HepG2 (cell line): ENCODE data around the gene NOS1AP. TPM values are rescaled to one million over a fixed set of nuclear protein-coding genes. Genes with fewer than 3 reads are reported as not detected.
A peak's percentile ranks its signal among the peaks of the same experiment; 100 is the strongest.

Experiments used
- ARID3A ChIP-seq: IDR thresholded peaks from 2 replicates; pipeline ENCODE4 v1.6.1; 2012; ENCODE audit warnings: low read depth, low read length, improper control_type of control experiment
- DDIT3 ChIP-seq: sonication (generic); formaldehyde crosslinking; IDR thresholded peaks from 2 replicates; pipeline ENCODE4 v1.4.0; 2020; ENCODE audit warnings: mild to moderate bottlenecking, missing genetic modification reagents
- HHEX ChIP-seq: IDR thresholded peaks from 2 replicates; pipeline ENCODE4 v1.6.1; 2016; ENCODE audit warnings: control low read depth
- IRX3 ChIP-seq: sonication (generic); formaldehyde crosslinking; IDR thresholded peaks from 2 replicates; pipeline ENCODE4 v1.8.1; 2023; ENCODE audit warnings: mild to moderate bottlenecking, low read depth, missing genetic modification reagents, borderline replicate concordance
- JARID2 ChIP-seq: sonication (generic); formaldehyde crosslinking; IDR thresholded peaks from 2 replicates; pipeline ENCODE4 v1.8.1; 2023; ENCODE audit warnings: missing genetic modification reagents, inconsistent platforms; ENCODE audit not compliant: insufficient replicate concordance
- KMT2B ChIP-seq: IDR thresholded peaks from 2 replicates; pipeline ENCODE4 v1.6.1; 2016; ENCODE audit warnings: missing genetic modification reagents, missing compliant biosample characterization
- MAFK ChIP-seq, 2 experiments: IDR thresholded peaks in 1 of 2; conservative IDR thresholded peaks in 1 of 2; 2 replicates each; pipeline ENCODE4 v1.6.1; 2011; ENCODE audit warnings: improper control_type of control experiment in 2 of 2, low read length in 2 of 2
- NFATC3 ChIP-seq: sonication (generic); formaldehyde crosslinking; IDR thresholded peaks from 2 replicates; pipeline ENCODE4 v1.5.1; 2020; ENCODE audit warnings: mild to moderate bottlenecking, missing genetic modification reagents
- REST ChIP-seq, 2 experiments: IDR thresholded peaks; 2 replicates each; pipeline ENCODE4 v1.6.1; 2011 to 2012; ENCODE audit warnings: low read length in 2 of 2, borderline replicate concordance in 1 of 2, low read depth in 1 of 2, mild to moderate bottlenecking in 1 of 2, moderate library complexity in 1 of 2
- RFX3 ChIP-seq: IDR thresholded peaks from 2 replicates; pipeline ENCODE4 v1.6.1; 2016; ENCODE audit warnings: missing biosample characterization, missing genetic modification reagents
- SIN3A ChIP-seq: IDR thresholded peaks from 2 replicates; pipeline ENCODE4 v1.6.1; 2011; ENCODE audit warnings: low read depth, mild to moderate bottlenecking, control low read depth, low read length, borderline replicate concordance
- TAF15 ChIP-seq: fragments of 200-400 bp; formaldehyde crosslinking; IDR thresholded peaks from one replicate; pipeline ENCODE4 v1.6.1; 2018; ENCODE audit warnings: mild to moderate bottlenecking, low read depth, low read length; ENCODE audit not compliant: poor library complexity, severe bottlenecking
- ZMYM3 ChIP-seq: sonication (generic); formaldehyde crosslinking; IDR thresholded peaks from 2 replicates; pipeline ENCODE4 v1.5.1; 2020; ENCODE audit warnings: mild to moderate bottlenecking, missing genetic modification reagents
- ZNF703 ChIP-seq: sonication (generic); formaldehyde crosslinking; IDR thresholded peaks from 2 replicates; pipeline ENCODE4 v1.5.1; 2020; ENCODE audit warnings: missing genetic modification reagents, mild to moderate bottlenecking, moderate library complexity, borderline replicate concordance
- polyA plus RNA-seq, 8 experiments: library from polyadenylated mRNA; depleted of rRNA in 3 of 8; stranded (reverse) in 7 of 8; unstranded in 1 of 8; fragments of >200 nt; fragmentation: Illumina TruSeq in 4 of 8; extraction: Trizol in 4 of 8; gene quantifications; 2 replicates each; pipeline versions ENCODE4 v1.2.1 to v1.2.3, GENCODE V29; 2011 to 2016; ENCODE audit warnings: low read depth in 4 of 8, missing spikeins in 1 of 8, mixed read lengths in 1 of 8; ENCODE audit not compliant: insufficient read depth in 1 of 8
- total RNA-seq, 5 experiments: library from RNA; depleted of rRNA; stranded (reverse); fragments of >200 nt; fragmentation: Illumina TruSeq; extraction: Trizol; gene quantifications; 2 replicates each; pipeline ENCODE4 v1.2.3, GENCODE V29; 2016; ENCODE audit warnings: low read depth in 1 of 5
- TF ChIP-seq, protein P1 (sequence below): sonication (generic); formaldehyde crosslinking; conservative IDR thresholded peaks from 2 replicates; pipeline ENCODE4 v1.4.0; 2020; ENCODE audit warnings: mild to moderate bottlenecking, missing genetic modification reagents, moderate library complexity
- TF ChIP-seq, protein P2 (sequence below): sonication (generic); formaldehyde crosslinking; IDR thresholded peaks from 2 replicates; pipeline ENCODE4 v1.4.0; 2020; ENCODE audit warnings: missing genetic modification reagents, borderline replicate concordance

NOS1AP gene
- total and polyA plus RNA-seq, 2 of the 13 experiments (the other 11 are each of a cell fraction or from before 2014, with no cell fraction given): 2.0 to 3.3 TPM

DNA sequence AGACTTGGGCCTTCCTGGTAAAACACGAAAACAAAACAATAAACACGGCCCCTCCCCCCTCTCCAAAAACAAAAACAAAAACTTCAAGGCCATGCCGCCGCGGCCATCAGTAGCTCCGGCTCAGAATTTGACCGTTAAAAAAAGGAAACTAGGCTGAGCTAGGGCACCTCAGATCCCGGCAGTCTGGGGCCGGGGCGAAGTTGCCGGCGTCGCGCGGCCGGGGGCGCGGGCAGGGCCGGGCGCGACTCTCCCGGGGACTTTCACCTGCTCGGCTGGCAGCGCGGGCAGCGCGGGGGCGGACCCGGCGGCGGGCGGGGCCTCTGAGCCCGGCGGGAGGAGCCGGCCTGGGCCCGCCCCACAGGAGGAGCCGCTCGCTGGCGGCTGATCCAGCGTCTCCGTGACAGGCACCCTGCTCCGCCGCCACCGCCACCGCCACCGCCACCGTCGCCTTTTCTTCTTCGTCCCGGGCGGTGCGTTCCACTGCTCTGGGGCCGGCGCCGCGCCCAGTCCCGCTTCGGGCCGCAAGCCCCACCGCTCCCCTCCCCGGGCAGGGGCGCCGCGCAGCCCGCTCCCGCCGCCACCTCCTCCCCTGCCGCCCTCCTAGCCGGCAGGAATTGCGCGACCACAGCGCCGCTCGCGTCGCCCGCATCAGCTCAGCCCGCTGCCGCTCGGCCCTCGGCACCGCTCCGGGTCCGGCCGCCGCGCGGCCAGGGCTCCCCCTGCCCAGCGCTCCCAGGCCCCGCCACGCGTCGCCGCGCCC lies at the start of gene NOS1AP (continued):
- TF ChIP-seq, protein P1, sequence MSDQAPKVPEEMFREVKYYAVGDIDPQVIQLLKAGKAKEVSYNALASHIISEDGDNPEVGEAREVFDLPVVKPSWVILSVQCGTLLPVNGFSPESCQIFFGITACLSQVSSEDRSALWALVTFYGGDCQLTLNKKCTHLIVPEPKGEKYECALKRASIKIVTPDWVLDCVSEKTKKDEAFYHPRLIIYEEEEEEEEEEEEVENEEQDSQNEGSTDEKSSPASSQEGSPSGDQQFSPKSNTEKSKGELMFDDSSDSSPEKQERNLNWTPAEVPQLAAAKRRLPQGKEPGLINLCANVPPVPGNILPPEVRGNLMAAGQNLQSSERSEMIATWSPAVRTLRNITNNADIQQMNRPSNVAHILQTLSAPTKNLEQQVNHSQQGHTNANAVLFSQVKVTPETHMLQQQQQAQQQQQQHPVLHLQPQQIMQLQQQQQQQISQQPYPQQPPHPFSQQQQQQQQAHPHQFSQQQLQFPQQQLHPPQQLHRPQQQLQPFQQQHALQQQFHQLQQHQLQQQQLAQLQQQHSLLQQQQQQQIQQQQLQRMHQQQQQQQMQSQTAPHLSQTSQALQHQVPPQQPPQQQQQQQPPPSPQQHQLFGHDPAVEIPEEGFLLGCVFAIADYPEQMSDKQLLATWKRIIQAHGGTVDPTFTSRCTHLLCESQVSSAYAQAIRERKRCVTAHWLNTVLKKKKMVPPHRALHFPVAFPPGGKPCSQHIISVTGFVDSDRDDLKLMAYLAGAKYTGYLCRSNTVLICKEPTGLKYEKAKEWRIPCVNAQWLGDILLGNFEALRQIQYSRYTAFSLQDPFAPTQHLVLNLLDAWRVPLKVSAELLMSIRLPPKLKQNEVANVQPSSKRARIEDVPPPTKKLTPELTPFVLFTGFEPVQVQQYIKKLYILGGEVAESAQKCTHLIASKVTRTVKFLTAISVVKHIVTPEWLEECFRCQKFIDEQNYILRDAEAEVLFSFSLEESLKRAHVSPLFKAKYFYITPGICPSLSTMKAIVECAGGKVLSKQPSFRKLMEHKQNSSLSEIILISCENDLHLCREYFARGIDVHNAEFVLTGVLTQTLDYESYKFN (CRISPR knock-in tag): peak; percentile 42
- TF ChIP-seq IRX3 (0 out of 2 replicates have a peak, but pooled peaks have one; percentile 69), DDIT3 (CRISPR knock-in tag) (no peak), ARID3A (no peak), SIN3A (peak; percentile 55; the same call in 1 of the 2 replicates), KMT2B (CRISPR knock-in tag) (peak; percentile 30; the same call in 1 of the 2 replicates), TAF15 (no peak), NFATC3 (no peak), JARID2 (no peak), HHEX (no peak), RFX3 (no peak), MAFK (conservative IDR thresholded peaks at IDR 0.05 in 1 of 2, IDR thresholded peaks at IDR 0.05 in 1 of 2; ENCODE audit: low read length in 2 of 2) (no peak), ZMYM3 (CRISPR knock-in tag) (no peak), ZNF703 (no peak), REST (IDR thresholded peaks at IDR 0.05; ENCODE audit: borderline replicate concordance in 1 of 2, low read depth in 1 of 2, low read length in 2 of 2) (no peak)
- TF ChIP-seq, protein P2, sequence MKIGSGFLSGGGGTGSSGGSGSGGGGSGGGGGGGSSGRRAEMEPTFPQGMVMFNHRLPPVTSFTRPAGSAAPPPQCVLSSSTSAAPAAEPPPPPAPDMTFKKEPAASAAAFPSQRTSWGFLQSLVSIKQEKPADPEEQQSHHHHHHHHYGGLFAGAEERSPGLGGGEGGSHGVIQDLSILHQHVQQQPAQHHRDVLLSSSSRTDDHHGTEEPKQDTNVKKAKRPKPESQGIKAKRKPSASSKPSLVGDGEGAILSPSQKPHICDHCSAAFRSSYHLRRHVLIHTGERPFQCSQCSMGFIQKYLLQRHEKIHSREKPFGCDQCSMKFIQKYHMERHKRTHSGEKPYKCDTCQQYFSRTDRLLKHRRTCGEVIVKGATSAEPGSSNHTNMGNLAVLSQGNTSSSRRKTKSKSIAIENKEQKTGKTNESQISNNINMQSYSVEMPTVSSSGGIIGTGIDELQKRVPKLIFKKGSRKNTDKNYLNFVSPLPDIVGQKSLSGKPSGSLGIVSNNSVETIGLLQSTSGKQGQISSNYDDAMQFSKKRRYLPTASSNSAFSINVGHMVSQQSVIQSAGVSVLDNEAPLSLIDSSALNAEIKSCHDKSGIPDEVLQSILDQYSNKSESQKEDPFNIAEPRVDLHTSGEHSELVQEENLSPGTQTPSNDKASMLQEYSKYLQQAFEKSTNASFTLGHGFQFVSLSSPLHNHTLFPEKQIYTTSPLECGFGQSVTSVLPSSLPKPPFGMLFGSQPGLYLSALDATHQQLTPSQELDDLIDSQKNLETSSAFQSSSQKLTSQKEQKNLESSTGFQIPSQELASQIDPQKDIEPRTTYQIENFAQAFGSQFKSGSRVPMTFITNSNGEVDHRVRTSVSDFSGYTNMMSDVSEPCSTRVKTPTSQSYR (CRISPR knock-in tag): peak; percentile 68
